SU-DHL-6 (cell line): Measurements from ENCODE around the gene BTBD1.

Experiments
- CTCF ChIP-seq: fragments of 200-600 bp; sonication (generic); IDR thresholded peaks from one replicate; pipeline ENCODE4 v1.5.1; 2017; ENCODE audit warnings: antibody characterized with exemption, mild to moderate bottlenecking, low read length, moderate library complexity; ENCODE audit not compliant: insufficient read depth, poor library complexity, severe bottlenecking
- EZH2phosphoT487 ChIP-seq: fragments of 200-600 bp; sonication (generic), shearing (Covaris generic); conservative IDR thresholded peaks from 2 replicates; pipeline ENCODE4 v1.6.1; 2018; ENCODE audit warnings: mild to moderate bottlenecking, antibody characterized with exemption, low read length, moderate library complexity, mixed read lengths

- TF ChIP-seq CTCF = no peak
- no peak for TF ChIP-seq EZH2phosphoT487
Measured at GRCh38 chr15:83113881-83114674, 47.0 kb upstream of the BTBD1 start.
